Left ventricle myocardium inferior (tissue), 1 donor: ENCODE data around the gene ACSS2. TPM values are rescaled to one million over a fixed set of nuclear protein-coding genes. Genes with fewer than 3 reads are reported as not detected.

ENCODE experiments used
- DNase-seq: peaks from one replicate; pipeline ENCODE4 v3.0.0-alpha.2; 2020
- H3K27ac ChIP-seq: fragments of 200-600 bp; replicated peaks from 2 replicates; pipeline ENCODE4 v1.8.0; 2021
- H3K27me3 ChIP-seq: fragments of 200-600 bp; 2 replicates; pipeline ENCODE4 v1.8.0; 2021; ENCODE audit warnings: low read depth
- H3K36me3 ChIP-seq: fragments of 200-600 bp; 2 replicates; pipeline ENCODE4 v1.8.0; 2021
- H3K4me1 ChIP-seq: fragments of 200-600 bp; 2 replicates; pipeline ENCODE4 v1.8.0; 2021
- H3K4me3 ChIP-seq: fragments of 200-600 bp; 2 replicates; pipeline ENCODE4 v1.8.0; 2021; ENCODE audit warnings: mild to moderate bottlenecking, moderate library complexity
- H3K9me3 ChIP-seq: fragments of 200-600 bp; replicated peaks from 2 replicates; pipeline ENCODE4 v1.8.0; 2021
- intact Hi-C: fragments of 100-400 bp; cut with micrococcal nuclease; formaldehyde crosslinking; loops from one replicate; pipeline ENCODE4 v1.11.0; 2022
- total RNA-seq: library from RNA; stranded (reverse); fragmentation: NEBNext Ultra II Directional; extraction: Animal tissue kit (Norgen Biotek cat#: 25700); gene quantifications from one replicate; pipeline ENCODE4 v1.2.1, GENCODE V29; 2021
- TF ChIP-seq, protein P1 (sequence below): fragments of 200-600 bp; IDR thresholded peaks from 2 replicates; pipeline ENCODE4 v1.8.0; 2021; ENCODE audit warnings: antibody characterized with exemption, mild to moderate bottlenecking, borderline replicate concordance
- donor health status: DM: no; HTN: yes; CAD: no; lungs with severe emphysema.

Gene ACSS2
- total RNA-seq, 1 donor from 2014 or later, result 101 TPM

DNA sequence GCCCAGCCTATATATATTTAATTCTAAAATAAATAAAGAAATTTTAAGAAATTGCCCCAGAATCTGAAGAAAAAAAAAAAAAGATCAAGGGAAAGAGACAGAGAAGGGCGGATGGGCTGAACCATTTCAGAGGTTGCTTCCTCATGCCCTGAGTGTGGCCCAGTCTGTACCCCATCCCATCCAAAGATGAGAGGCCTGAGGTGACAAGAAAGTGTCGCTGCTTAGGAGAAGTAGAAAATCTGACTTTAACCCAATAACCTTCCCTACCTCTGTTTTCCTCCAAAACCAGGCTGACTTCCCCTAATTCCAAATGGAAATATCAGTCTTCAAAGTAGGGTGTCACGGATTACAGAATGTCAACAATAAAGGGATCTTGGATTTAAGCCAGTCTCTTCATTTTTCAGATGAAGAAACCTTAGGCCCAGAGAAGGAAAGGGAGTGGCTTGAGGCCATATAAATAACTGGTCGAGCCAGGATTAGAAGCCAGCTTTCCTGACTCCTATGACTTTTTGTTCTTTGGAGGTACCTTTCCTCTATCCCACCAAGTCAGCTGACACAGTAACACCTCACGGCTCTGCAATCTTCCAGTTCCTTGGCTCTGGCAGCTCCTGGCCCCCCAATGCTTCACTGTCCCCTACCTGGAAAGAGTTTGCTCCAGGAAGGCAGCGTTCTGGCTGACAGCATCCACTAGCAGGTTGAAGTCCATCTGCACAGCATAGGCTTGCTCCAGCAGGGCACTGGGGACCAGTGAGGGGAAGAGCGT, 69.1 kb downstream of the ACSS2 start:
- Histone ChIP-seq H3K27ac (peak overlapping the region; percentile 60), H3K4me3 (no peak overlapping the region), H3K36me3 (peaks cover 30% of the 10 kb centered on the region), H3K9me3 (no peaks in the 10 kb centered on the region), H3K27me3 (no peaks in the 10 kb centered on the region), H3K4me1 (peaks cover 26% of the 10 kb centered on the region)
- DNase-seq, result no peak
- TF ChIP-seq, protein P1, sequence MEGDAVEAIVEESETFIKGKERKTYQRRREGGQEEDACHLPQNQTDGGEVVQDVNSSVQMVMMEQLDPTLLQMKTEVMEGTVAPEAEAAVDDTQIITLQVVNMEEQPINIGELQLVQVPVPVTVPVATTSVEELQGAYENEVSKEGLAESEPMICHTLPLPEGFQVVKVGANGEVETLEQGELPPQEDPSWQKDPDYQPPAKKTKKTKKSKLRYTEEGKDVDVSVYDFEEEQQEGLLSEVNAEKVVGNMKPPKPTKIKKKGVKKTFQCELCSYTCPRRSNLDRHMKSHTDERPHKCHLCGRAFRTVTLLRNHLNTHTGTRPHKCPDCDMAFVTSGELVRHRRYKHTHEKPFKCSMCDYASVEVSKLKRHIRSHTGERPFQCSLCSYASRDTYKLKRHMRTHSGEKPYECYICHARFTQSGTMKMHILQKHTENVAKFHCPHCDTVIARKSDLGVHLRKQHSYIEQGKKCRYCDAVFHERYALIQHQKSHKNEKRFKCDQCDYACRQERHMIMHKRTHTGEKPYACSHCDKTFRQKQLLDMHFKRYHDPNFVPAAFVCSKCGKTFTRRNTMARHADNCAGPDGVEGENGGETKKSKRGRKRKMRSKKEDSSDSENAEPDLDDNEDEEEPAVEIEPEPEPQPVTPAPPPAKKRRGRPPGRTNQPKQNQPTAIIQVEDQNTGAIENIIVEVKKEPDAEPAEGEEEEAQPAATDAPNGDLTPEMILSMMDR, result no peak
- intact Hi-C loops, result no loop called here

DNA sequence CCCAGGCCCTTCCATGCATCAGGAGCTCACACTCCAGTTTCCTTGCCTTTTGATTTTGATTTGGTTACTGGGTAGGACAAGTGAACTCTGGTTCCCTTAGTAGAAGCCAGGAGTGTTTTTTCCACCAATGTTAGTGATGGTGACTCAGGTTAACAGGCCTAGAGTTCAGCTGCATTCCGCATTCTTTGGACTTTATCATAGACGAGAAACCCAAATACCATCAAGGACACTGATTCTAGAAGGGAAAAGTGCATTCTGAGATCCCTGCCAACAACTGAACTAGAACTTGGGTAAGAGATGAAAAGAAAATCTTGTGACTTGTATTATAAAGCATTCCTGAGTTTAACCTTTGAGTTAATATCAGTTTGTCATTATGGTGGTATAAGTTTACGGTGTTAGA, 70.2 kb downstream of the ACSS2 start:
- intact Hi-C loops, result no loop called here

DNA sequence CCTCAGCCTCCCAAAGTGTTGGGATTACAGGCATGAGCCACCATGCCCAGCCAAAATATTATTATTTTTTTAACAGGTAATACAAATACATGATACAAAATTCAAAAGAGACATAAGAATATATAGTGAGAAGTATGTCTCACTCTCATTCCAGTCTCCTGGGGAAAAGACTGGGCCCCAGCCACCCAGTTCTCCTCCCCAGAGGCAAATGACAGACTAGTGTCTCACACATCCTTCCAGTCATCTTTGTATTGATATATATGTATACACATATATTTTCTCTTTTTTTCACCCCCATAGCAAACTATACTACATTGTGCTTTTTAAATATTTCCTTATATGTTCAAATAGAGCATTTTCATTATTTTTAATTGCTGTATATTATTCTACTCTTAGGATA, 70.9 kb downstream of the ACSS2 start:
- H3K27ac ChIP-seq, result peak overlapping the region; percentile 60
- H3K9me3 ChIP-seq, result no peaks in the 10 kb centered on the region
- H3K27me3 ChIP-seq, result no peaks in the 10 kb centered on the region
- intact Hi-C loops, result no loop called here
- DNase-seq, result no peak
- TF ChIP-seq, protein P1, result no peak
- H3K4me1 ChIP-seq, result peaks cover 25% of the 10 kb centered on the region
- H3K36me3 ChIP-seq, result peaks cover 20% of the 10 kb centered on the region
- H3K4me3 ChIP-seq, result no peak overlapping the region

More for the DNA sequence above, 70.2 kb downstream of the ACSS2 start:
- TF ChIP-seq, protein P1, result no peak
- Histone ChIP-seq H3K27ac (peak overlapping the region; percentile 60), H3K4me1 (peaks cover 25% of the 10 kb centered on the region), H3K36me3 (peaks cover 26% of the 10 kb centered on the region), H3K9me3 (no peaks in the 10 kb centered on the region), H3K27me3 (no peaks in the 10 kb centered on the region), H3K4me3 (no peak overlapping the region)
- no peak for DNase-seq

DNA sequence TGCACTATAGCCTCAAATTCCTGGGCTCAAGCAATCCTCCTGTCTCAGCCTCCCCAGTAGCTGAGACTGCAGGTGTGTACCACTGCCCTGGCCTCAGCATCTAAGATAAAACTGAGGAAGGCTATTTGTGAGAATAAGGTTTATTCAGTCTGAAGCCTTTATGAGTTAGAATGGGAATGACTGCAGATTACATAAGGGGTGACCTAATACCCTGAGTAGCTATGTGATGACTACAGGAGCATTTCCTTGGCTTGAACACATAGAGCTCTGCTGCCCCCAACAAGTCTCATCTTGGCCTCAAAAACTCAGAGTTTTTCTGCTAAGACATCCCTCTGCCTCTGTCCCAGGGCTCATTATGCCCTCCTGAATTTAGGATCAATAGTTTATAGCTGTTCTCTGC, 71.6 kb downstream of the ACSS2 start:
- Histone ChIP-seq H3K4me3 (no peak overlapping the region), H3K27ac (peak overlapping the region; percentile 11), H3K27me3 (no peaks in the 10 kb centered on the region), H3K9me3 (no peaks in the 10 kb centered on the region), H3K36me3 (peaks cover 16% of the 10 kb centered on the region), H3K4me1 (peaks cover 32% of the 10 kb centered on the region)
- intact Hi-C loops, result no loop called here
- DNase-seq, result no peak
- TF ChIP-seq, protein P1, result no peak

DNA sequence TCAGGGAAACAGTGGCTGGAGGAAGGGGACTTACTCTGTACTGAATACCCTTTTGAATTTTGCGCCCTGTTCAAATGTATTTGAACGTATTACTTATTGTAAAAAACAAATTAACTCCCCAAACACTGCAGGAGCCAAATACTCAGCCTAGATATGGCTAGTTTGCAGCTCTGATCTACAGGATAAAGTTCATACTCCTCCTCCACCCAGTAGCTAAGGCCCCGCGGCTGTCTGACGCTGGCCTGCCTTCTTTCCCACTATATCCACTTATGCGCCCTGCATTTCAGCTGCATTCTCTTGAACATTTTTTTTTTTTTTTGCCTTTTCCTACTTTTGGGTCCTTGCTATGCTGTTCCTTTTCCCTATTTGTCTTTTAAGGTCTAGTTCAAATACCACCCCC, 72.7 kb downstream of the ACSS2 start:
- H3K4me1 ChIP-seq, result peaks cover 38% of the 10 kb centered on the region
- no peaks in the 10 kb centered on the region for H3K27me3 ChIP-seq
- no peak overlapping the region for H3K4me3 ChIP-seq
- DNase-seq, result no peak
- intact Hi-C loops, result no loop called here
- TF ChIP-seq, protein P1, result no peak
- H3K36me3 ChIP-seq, result peaks cover 10% of the 10 kb centered on the region
- no peaks in the 10 kb centered on the region for H3K9me3 ChIP-seq
- no peak overlapping the region for H3K27ac ChIP-seq
